GM19372 (cell line): ENCODE results near the gene GREB1L.
"Not testable (repeated sequence)": the region's sequence is repeated elsewhere in the genome, so short reads cannot be mapped to it uniquely, and the experiment has no call there.

Experiments
- ATAC-seq: cut with Tn5 transposase; IDR thresholded peaks from one replicate; pipeline ENCODE4 v1.9.1; 2021; ENCODE audit warnings: mild to moderate bottlenecking, low read depth, moderate library complexity; ENCODE audit not compliant: unreplicated experiment

The GREB1L gene

GRCh38 chr18:21303445-21303844 lies 61.4 kb downstream of the GREB1L start:
- no peak for ATAC-seq

- no peak for ATAC-seq
Measured at GRCh38 chr18:21303895-21304294, 61.9 kb downstream of the GREB1L start.

- ATAC-seq = no peak
Measured at GRCh38 chr18:21305621-21306020, 63.6 kb downstream of the GREB1L start.

- no peak for ATAC-seq
Measured at GRCh38 chr18:21306368-21306767, 64.3 kb downstream of the GREB1L start.

GRCh38 chr18:21307578-21307977 lies 65.5 kb downstream of the GREB1L start:
- no peak for ATAC-seq

- ATAC-seq = no peak
Measured at GRCh38 chr18:21309248-21309647, 67.2 kb downstream of the GREB1L start.

- not testable (repeated sequence) for ATAC-seq
Measured at GRCh38 chr18:21311980-21312379, 69.9 kb downstream of the GREB1L start.

- no peak for ATAC-seq
Measured at GRCh38 chr18:21313576-21313975, 71.5 kb downstream of the GREB1L start.

- no peak for ATAC-seq
Measured at GRCh38 chr18:21314724-21315123, 72.7 kb downstream of the GREB1L start.

- not testable (repeated sequence) for ATAC-seq
Measured at GRCh38 chr18:21315126-21315525, 73.1 kb downstream of the GREB1L start.

GRCh38 chr18:21315741-21316197 lies 73.7 kb downstream of the GREB1L start:
- ATAC-seq = no peak

- ATAC-seq = no peak
Measured at GRCh38 chr18:21316296-21316695, 74.3 kb downstream of the GREB1L start.

GRCh38 chr18:21321711-21322110 lies 79.7 kb downstream of the GREB1L start:
- no peak for ATAC-seq

- ATAC-seq = no peak
Measured at GRCh38 chr18:21327101-21327500, 85.1 kb downstream of the GREB1L start.

- no peak for ATAC-seq
Measured at GRCh38 chr18:21330122-21330701, 88.2 kb downstream of the GREB1L start.

GRCh38 chr18:21331065-21331464 lies 89.0 kb downstream of the GREB1L start:
- ATAC-seq = no peak

- no peak for ATAC-seq
Measured at GRCh38 chr18:21335927-21336488, 94.0 kb downstream of the GREB1L start.

GRCh38 chr18:21336846-21337245 lies 94.8 kb downstream of the GREB1L start:
- no peak for ATAC-seq

GRCh38 chr18:21341141-21341540 lies 99.1 kb downstream of the GREB1L start:
- ATAC-seq = no peak

- no peak for ATAC-seq
Measured at GRCh38 chr18:21342372-21342771, 100.3 kb downstream of the GREB1L start.

- ATAC-seq = no peak
Measured at GRCh38 chr18:21344860-21345259, 102.8 kb downstream of the GREB1L start.

GRCh38 chr18:21345840-21346239 lies 103.8 kb downstream of the GREB1L start:
- ATAC-seq = no peak
